HEK293T (cell line): ENCODE results near the gene SIGLEC5.
"Not testable (repeated sequence)": the region's sequence is repeated elsewhere in the genome, so short reads cannot be mapped to it uniquely, and the experiment has no call there.

Experiments used
- CTCF ChIA-PET: fragments of 350-600 bp; formaldehyde crosslinking; extraction: SDS; loops from one replicate; lab custom pipeline; 2021; ENCODE audit warnings: antibody characterized with exemption, inconsistent platforms; lab: Yijun Ruan, JAX
- POLR2A ChIA-PET: fragments of 350-600 bp; formaldehyde crosslinking; extraction: SDS; loops from one replicate; lab custom pipeline; 2020; ENCODE audit warnings: antibody characterized with exemption, inconsistent platforms; lab: Yijun Ruan, JAX
- DNase-seq: peaks from one replicate; pipeline ENCODE4 v3.0.0; 2012; ENCODE audit warnings: mixed read lengths; ENCODE audit errors: extremely low spot score
- ARNT ChIP-seq: fragments of 450-650 bp; IDR thresholded peaks from 2 replicates; pipeline ENCODE4 v1.6.1; 2017; ENCODE audit warnings: mild to moderate bottlenecking
- BHLHE40 ChIP-seq: fragments of 450-650 bp; IDR thresholded peaks from 2 replicates; pipeline ENCODE4 v1.6.1; 2016; ENCODE audit warnings: mild to moderate bottlenecking, moderate library complexity, borderline replicate concordance
- CTBP1 ChIP-seq: fragments of 450-650 bp; IDR thresholded peaks from 2 replicates; pipeline ENCODE4 v1.6.1; 2016; ENCODE audit warnings: borderline replicate concordance
- ELF4 ChIP-seq: fragments of 450-650 bp; IDR thresholded peaks from 2 replicates; pipeline ENCODE4 v1.6.1; 2017; ENCODE audit warnings: antibody characterized with exemption
- FOXA1 ChIP-seq: fragments of 450-650 bp; IDR thresholded peaks from 2 replicates; pipeline ENCODE4 v1.6.1; 2016; ENCODE audit warnings: mild to moderate bottlenecking
- FOXK2 ChIP-seq: fragments of 450-650 bp; IDR thresholded peaks from 2 replicates; pipeline ENCODE4 v1.6.1; 2016; ENCODE audit warnings: mild to moderate bottlenecking
- FOXM1 ChIP-seq: fragments of 450-650 bp; IDR thresholded peaks from 2 replicates; pipeline ENCODE4 v1.6.1; 2017; ENCODE audit warnings: mild to moderate bottlenecking, borderline replicate concordance
- HDGF ChIP-seq: fragments of 450-650 bp; IDR thresholded peaks from 2 replicates; pipeline ENCODE4 v1.6.1; 2017; ENCODE audit warnings: antibody characterized with exemption, borderline replicate concordance
- L3MBTL2 ChIP-seq: fragments of 450-650 bp; conservative IDR thresholded peaks from 2 replicates; pipeline ENCODE4 v1.6.1; 2016; ENCODE audit warnings: mild to moderate bottlenecking
- LEF1 ChIP-seq: fragments of 450-650 bp; IDR thresholded peaks from 2 replicates; pipeline ENCODE4 v1.6.1; 2017; ENCODE audit warnings: mild to moderate bottlenecking, borderline replicate concordance
- NFRKB ChIP-seq: fragments of 450-650 bp; IDR thresholded peaks from 2 replicates; pipeline ENCODE4 v1.6.1; 2016; ENCODE audit warnings: mild to moderate bottlenecking, moderate library complexity
- PKNOX1 ChIP-seq: fragments of 450-650 bp; IDR thresholded peaks from 2 replicates; pipeline ENCODE4 v1.6.1; 2016
- SP1 ChIP-seq: fragments of 450-650 bp; IDR thresholded peaks from 2 replicates; pipeline ENCODE4 v1.6.1; 2017
- SUZ12 ChIP-seq: fragments of 450-650 bp; IDR thresholded peaks from 2 replicates; pipeline ENCODE4 v1.6.1; 2016; ENCODE audit warnings: mild to moderate bottlenecking
- TARDBP ChIP-seq: fragments of 450-650 bp; IDR thresholded peaks from 2 replicates; pipeline ENCODE4 v1.6.1; 2016
- ZNF384 ChIP-seq: fragments of 450-650 bp; IDR thresholded peaks from 2 replicates; pipeline ENCODE4 v1.6.1; 2016

SIGLEC5 gene

GRCh38 chr19:51647318-51647717, 17.1 kb upstream of the SIGLEC5 start:
- no peak for DNase-seq
- CTCF ChIA-PET, result no interaction called here
- TF ChIP-seq FOXA1, result no peak
- no peak for TF ChIP-seq CTBP1
- TF ChIP-seq FOXM1, result no peak
- TF ChIP-seq BHLHE40, result no peak
- TF ChIP-seq HDGF, result no peak
- no peak for TF ChIP-seq PKNOX1
- TF ChIP-seq ZNF384, result no peak
- TF ChIP-seq ELF4, result no peak
- TF ChIP-seq LEF1, result no peak
- no peak for TF ChIP-seq SP1
- no peak for TF ChIP-seq NFRKB
- no peak for TF ChIP-seq FOXK2
- TF ChIP-seq SUZ12, result no peak
- TF ChIP-seq ARNT, result no peak
- TF ChIP-seq L3MBTL2, result no peak
- TF ChIP-seq TARDBP, result no peak
- POLR2A ChIA-PET, result no interaction called here

GRCh38 chr19:51646730-51647129, 16.5 kb upstream of the SIGLEC5 start, which contains the start of gene SIGLEC14:
Gene SIGLEC14 (minus strand): TSS chr19:51646825. CDS start chr19:51646759, 66 bp downstream.
- CTCF ChIA-PET, DNase-seq, POLR2A ChIA-PET: not testable (repeated sequence)

- TF ChIP-seq ELF4 (no peak), LEF1 (no peak), SUZ12 (no peak), SP1 (no peak), FOXM1 (no peak), ZNF384 (no peak), CTBP1 (no peak), BHLHE40 (no peak), PKNOX1 (no peak), L3MBTL2 (no peak), ARNT (no peak), FOXK2 (no peak), FOXA1 (no peak), HDGF (no peak), TARDBP (no peak), NFRKB (no peak)
- ChIA-PET POLR2A (no interaction called here), CTCF (interaction anchor here (0.6 kb wide), 1 partner anchor 15 kb away, joined by 3 read pairs; no protein-coding TSS in a partner anchor)
- DNase-seq, result no peak
These were observed 14.6 kb upstream of the SIGLEC5 start for GRCh38 chr19:51644636-51645271.

GRCh38 chr19:51641648-51642047, 11.4 kb upstream of the SIGLEC5 start:
- no peak for TF ChIP-seq FOXM1
- no peak for TF ChIP-seq L3MBTL2
- TF ChIP-seq ZNF384, result no peak
- TF ChIP-seq FOXA1, result no peak
- TF ChIP-seq SUZ12, result no peak
- no peak for TF ChIP-seq TARDBP
- no peak for TF ChIP-seq NFRKB
- no peak for TF ChIP-seq LEF1
- no peak for TF ChIP-seq ELF4
- TF ChIP-seq CTBP1, result no peak
- no peak for TF ChIP-seq PKNOX1
- ChIA-PET POLR2A (no interaction called here), CTCF (no interaction called here)

GRCh38 chr19:51640386-51640785, 10.2 kb upstream of the SIGLEC5 start:
- no peak for DNase-seq
- ChIA-PET POLR2A (no interaction called here), CTCF (interaction anchor here (0.7 kb wide), 1 partner anchor 822 kb away, joined by 3 read pairs; no protein-coding TSS in a partner anchor)
- no peak for TF ChIP-seq FOXM1
- no peak for TF ChIP-seq ELF4
- no peak for TF ChIP-seq ZNF384
- no peak for TF ChIP-seq CTBP1
- TF ChIP-seq LEF1, result no peak
- TF ChIP-seq SUZ12, result no peak
- TF ChIP-seq NFRKB, result no peak
- TF ChIP-seq ARNT, result no peak
- TF ChIP-seq SP1, result no peak
- TF ChIP-seq TARDBP, result no peak
- no peak for TF ChIP-seq L3MBTL2
- no peak for TF ChIP-seq FOXA1
- TF ChIP-seq FOXK2, result no peak
- TF ChIP-seq PKNOX1, result no peak
- no peak for TF ChIP-seq HDGF
- TF ChIP-seq BHLHE40, result no peak

More at GRCh38 chr19:51641648-51642047, 11.4 kb upstream of the SIGLEC5 start:
- no peak for DNase-seq
